ENCODE results near the gene KLC3. TPM values are rescaled to one million over a fixed set of nuclear protein-coding genes. Genes with fewer than 3 reads are reported as not detected.

The KLC3 gene
- total RNA-seq (not detected), polyA plus RNA-seq (under 1 TPM in 1 of 3 donors, not detected in 2; 0.09 TPM)

DNA sequence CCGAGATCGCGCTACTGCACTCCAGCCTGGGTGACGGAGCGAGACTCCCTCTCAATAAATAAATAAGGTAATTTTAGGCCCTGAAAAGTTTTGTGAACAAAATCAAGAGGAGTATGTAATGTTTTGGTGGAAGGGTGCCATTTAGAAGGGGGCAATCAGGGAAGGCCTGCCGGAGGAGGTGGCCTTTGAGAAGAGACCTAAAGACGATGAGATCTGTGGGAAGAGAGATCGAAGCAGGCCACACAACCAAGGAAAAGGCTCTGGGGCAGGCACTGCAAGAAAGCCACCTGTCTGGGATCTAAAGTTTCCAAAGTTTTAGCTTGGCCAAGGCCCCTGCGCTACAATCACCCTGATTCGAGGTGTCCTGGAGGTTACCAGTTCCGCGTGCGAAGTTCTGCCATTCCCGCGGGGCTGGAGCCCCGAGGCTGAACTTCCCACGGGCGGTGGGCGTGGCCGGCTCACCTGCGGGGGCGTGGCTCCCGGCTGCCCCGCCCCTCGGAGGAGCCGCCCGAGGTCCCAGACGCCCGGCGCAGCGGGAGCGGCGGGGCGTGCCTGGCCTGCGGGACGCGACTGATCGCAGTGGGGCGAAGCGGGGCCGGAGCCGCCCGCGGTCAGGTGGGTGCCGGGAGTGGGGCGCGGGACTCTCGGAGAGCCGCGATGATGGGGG, at the start of gene KLC3:
TSS of gene KLC3 (plus strand) at position 519 of the 667 bp plus-strand sequence. CDS start 4,792 bp downstream, outside the sequence.
- H3K36me3 ChIP-seq = no peaks in the 10 kb centered on the region
- intact Hi-C loops (cut with DNase I) = no loop called here
- 8 to 11% methylated on average over 50 of the region's 50 CpGs for WGBS, 2 donors
- no peaks in the 10 kb centered on the region for H3K9me3 ChIP-seq
- no peak for DNase-seq
- H3K4me3 ChIP-seq = peak within 1 kb of the TSS in 2 of 4 donors; percentile 13 to 27
- H3K27me3 ChIP-seq = peaks cover 21 to 48% (median 29%) of the 10 kb centered on the region in 3 donors
- H3K4me1 ChIP-seq = peaks cover 0 to 15% (median 10%) of the 10 kb centered on the region in 4 donors
- TF ChIP-seq EP300 (IDR thresholded peaks at IDR 0.05) (no peak), POLR2A (IDR thresholded peaks at IDR 0.05) (no peak), POLR2AphosphoS5 (IDR thresholded peaks at IDR 0.05) (no peak)
- TF ChIP-seq, protein P1, sequence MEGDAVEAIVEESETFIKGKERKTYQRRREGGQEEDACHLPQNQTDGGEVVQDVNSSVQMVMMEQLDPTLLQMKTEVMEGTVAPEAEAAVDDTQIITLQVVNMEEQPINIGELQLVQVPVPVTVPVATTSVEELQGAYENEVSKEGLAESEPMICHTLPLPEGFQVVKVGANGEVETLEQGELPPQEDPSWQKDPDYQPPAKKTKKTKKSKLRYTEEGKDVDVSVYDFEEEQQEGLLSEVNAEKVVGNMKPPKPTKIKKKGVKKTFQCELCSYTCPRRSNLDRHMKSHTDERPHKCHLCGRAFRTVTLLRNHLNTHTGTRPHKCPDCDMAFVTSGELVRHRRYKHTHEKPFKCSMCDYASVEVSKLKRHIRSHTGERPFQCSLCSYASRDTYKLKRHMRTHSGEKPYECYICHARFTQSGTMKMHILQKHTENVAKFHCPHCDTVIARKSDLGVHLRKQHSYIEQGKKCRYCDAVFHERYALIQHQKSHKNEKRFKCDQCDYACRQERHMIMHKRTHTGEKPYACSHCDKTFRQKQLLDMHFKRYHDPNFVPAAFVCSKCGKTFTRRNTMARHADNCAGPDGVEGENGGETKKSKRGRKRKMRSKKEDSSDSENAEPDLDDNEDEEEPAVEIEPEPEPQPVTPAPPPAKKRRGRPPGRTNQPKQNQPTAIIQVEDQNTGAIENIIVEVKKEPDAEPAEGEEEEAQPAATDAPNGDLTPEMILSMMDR (IDR thresholded peaks at IDR 0.05) = no peak
- no peak within 1 kb of the TSS for H3K27ac ChIP-seq

DNA sequence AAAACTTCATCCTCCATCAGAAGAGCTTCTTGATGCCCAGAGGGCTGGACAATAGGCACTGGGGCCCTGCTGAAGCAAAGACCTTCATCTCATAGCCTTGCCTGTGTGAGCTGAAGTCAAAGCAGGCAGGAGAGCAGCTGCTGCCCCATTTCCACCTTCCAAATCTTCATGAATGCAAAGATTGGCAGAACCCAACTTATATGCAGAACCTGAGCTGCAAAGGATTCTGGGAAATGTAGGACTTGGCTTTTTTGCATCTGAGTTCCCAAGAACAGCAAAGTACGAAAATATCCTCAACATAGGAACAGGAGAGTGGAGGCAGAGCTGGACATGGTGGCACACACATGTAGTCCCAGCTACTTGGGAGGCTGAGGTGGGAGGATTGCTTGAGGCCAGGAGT, 48.7 kb upstream of the KLC3 start:
- Histone ChIP-seq H3K9me3 (no peaks in the 10 kb centered on the region), H3K27ac (no peak overlapping the region), H3K27me3 (no peaks in the 10 kb centered on the region), H3K4me1 (peaks cover 0 to 9% (median 2%) of the 10 kb centered on the region in 4 donors), H3K36me3 (peaks cover 6 to 82% (median 13%) of the 10 kb centered on the region in 4 donors), H3K4me3 (no peak overlapping the region)
- TF ChIP-seq POLR2AphosphoS5 (IDR thresholded peaks at IDR 0.05) (no peak), POLR2A (IDR thresholded peaks at IDR 0.05) (no peak), EP300 (IDR thresholded peaks at IDR 0.05) (no peak)
- TF ChIP-seq, protein P1 (IDR thresholded peaks at IDR 0.05) = no peak
- intact Hi-C loops (cut with DNase I) = no loop called here
- 98 to 99% methylated on average over 1 of the region's 1 CpG for WGBS, 2 donors
- DNase-seq = no peak

DNA sequence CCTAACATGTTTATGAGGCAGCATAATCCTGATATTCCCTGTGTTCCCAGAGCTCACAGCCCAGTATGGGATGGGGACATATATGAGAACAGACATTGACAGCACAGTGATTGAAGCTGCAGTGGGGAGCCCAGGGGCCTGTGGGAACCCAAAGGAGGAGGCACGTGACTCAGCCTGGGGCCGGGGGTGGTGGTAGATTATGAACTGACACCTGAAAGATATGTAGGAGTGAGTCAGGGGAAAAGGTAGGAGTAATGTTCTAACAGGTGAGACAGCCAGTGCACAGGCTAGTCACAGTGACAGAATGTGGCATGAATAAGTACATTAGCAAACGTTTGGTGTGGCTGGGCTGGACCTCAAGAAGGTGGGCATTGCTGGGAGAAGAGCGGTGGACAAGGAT, 46.9 kb upstream of the KLC3 start:
- DNase-seq = no peak
- Histone ChIP-seq H3K36me3 (peaks cover 0 to 75% (median 10%) of the 10 kb centered on the region in 4 donors), H3K27me3 (no peaks in the 10 kb centered on the region), H3K9me3 (no peaks in the 10 kb centered on the region), H3K27ac (no peak overlapping the region), H3K4me1 (peaks cover 0 to 9% (median 2%) of the 10 kb centered on the region in 4 donors), H3K4me3 (no peak overlapping the region)
- TF ChIP-seq POLR2A (IDR thresholded peaks at IDR 0.05) (no peak), POLR2AphosphoS5 (IDR thresholded peaks at IDR 0.05) (no peak)
- intact Hi-C loops (cut with DNase I) = no loop called here
- WGBS, 2 donors = 84 to 87% methylated on average over 4 of the region's 4 CpGs

DNA sequence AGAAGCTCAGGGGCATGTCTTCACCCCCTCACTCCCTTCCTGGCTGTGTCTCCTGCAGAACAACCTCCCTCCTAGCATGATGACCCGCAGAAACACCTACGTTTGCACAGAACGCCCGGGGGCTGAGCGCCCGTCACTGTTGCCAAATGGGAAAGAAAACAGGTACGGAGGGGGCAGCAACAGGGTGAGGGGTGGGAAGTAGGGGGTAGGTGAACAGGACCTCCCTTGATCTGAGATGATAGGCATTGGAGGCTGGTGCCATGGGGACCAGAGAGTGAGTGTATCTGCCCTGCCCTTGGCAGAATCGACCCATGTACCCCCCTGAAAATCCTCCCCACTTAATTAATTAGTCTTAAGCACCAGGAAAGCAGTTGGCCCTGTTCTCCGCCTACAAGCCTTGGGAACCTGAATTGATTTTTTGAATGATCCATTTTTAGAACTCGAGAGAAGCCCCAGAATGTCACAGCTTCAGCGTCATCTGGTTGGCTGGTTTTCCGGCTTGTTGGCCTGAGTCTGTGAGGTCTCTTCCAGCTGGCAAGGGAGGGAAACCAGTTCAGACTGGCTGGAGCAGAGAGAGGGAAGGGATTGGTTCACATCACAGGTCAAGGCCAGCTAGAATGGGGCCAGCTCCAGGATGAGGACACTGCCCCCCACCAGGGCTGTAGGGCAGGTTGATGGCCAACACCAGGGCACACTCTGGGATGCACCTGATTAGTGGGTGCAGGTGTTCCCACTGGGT, 46.1 kb upstream of the KLC3 start:
- peaks cover 0 to 73% (median 9%) of the 10 kb centered on the region in 4 donors for H3K36me3 ChIP-seq

More for the DNA sequence above, 46.1 kb upstream of the KLC3 start:
- DNase-seq = no peak
- 86 to 94% methylated on average over 12 of the region's 12 CpGs for WGBS, 2 donors
- TF ChIP-seq, protein P1 (IDR thresholded peaks at IDR 0.05) = no peak
- TF ChIP-seq EP300 (IDR thresholded peaks at IDR 0.05) (no peak), POLR2AphosphoS5 (IDR thresholded peaks at IDR 0.05) (no peak), POLR2A (IDR thresholded peaks at IDR 0.05) (no peak)
- H3K27me3 ChIP-seq = no peaks in the 10 kb centered on the region
- H3K4me1 ChIP-seq = peaks cover 0 to 9% (median 2%) of the 10 kb centered on the region in 4 donors
- no peaks in the 10 kb centered on the region for H3K9me3 ChIP-seq
- H3K4me3 ChIP-seq = no peak overlapping the region
- intact Hi-C loops (cut with DNase I) = no loop called here
- peak overlapping the region in 1 of 4 donors; percentile 5 for H3K27ac ChIP-seq

Data from sigmoid colon (tissue), 7 donors.